ENCODE measurements around the gene CHRND.

GRCh38 chr2:232568161-232568560 is 42.2 kb downstream of the CHRND start:
- TF ChIP-seq CTCF (conservative IDR thresholded peaks at IDR 0.05) (no peak), ZFX (IDR thresholded peaks at IDR 0.05) (no peak)
